Measurements from ENCODE around the gene HPSE2.

GRCh38 chr10:98953251-98953650 is 282.4 kb downstream of the HPSE2 start:
- TF ChIP-seq POLR2A (IDR thresholded peaks at IDR 0.05) = no peak
- TF ChIP-seq CTCF (IDR thresholded peaks at IDR 0.05) = no peak

All from sigmoid colon (tissue), 3 donors.